ENCODE measurements around the gene HCK. TPM values are rescaled to one million over a fixed set of nuclear protein-coding genes. Genes with fewer than 3 reads are reported as not detected.

The HCK gene
- total RNA-seq, 1 experiment from 2014 or later = not detected

DNA sequence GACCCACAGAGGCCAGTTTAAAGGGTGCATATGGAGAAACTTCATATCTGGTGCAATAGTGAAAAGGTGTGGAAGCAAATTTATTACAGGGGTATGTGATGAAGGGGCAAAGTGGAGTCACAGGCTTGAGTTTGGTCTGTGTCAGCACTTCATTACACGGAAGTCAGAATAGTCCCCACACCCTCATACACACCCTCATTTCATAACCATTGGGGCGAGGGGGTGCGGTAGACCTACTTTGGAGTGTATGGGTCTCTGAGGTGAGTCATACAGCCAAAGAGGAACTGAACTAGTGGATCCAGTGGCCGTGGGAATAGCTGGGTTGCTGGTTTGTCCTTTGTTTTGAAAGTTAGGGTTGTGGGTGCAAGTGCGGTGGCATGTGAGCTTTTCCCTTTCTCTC lies 60.8 kb downstream of the HCK start:
- H3K4me1 ChIP-seq (replicated peaks; ENCODE audit: insufficient read depth) = peaks cover 9% of the 10 kb centered on the region
- ChIA-PET POLR2A (ENCODE audit: unreplicated experiment) (no interaction called here), CTCF (no interaction called here)
- no peak overlapping the region for H3K27ac ChIP-seq
- H3K4me2 ChIP-seq = no peak overlapping the region
- intact Hi-C loops (cut with micrococcal nuclease; ENCODE audit: unreplicated experiment) = no loop called here
- peaks cover 4% of the 10 kb centered on the region; the same call in 1 of the 2 replicates for H3K9me3 ChIP-seq (ENCODE audit: insufficient read depth, low read depth)
- DNase-seq = peak in 1 of 2 experiments; percentile 9
- peaks cover 4% of the 10 kb centered on the region; the same call in 1 of the 2 replicates for H3F3A ChIP-seq (ENCODE audit: insufficient read depth, low read depth)
- TF ChIP-seq, protein P1, sequence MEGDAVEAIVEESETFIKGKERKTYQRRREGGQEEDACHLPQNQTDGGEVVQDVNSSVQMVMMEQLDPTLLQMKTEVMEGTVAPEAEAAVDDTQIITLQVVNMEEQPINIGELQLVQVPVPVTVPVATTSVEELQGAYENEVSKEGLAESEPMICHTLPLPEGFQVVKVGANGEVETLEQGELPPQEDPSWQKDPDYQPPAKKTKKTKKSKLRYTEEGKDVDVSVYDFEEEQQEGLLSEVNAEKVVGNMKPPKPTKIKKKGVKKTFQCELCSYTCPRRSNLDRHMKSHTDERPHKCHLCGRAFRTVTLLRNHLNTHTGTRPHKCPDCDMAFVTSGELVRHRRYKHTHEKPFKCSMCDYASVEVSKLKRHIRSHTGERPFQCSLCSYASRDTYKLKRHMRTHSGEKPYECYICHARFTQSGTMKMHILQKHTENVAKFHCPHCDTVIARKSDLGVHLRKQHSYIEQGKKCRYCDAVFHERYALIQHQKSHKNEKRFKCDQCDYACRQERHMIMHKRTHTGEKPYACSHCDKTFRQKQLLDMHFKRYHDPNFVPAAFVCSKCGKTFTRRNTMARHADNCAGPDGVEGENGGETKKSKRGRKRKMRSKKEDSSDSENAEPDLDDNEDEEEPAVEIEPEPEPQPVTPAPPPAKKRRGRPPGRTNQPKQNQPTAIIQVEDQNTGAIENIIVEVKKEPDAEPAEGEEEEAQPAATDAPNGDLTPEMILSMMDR (conservative IDR thresholded peaks at IDR 0.05) = no peak
- H2AFZ ChIP-seq = no peak overlapping the region
- H3K79me2 ChIP-seq (ENCODE audit: low read depth) = peaks cover 72% of the 10 kb centered on the region
- no peaks in the 10 kb centered on the region for H3K27me3 ChIP-seq (ENCODE audit: insufficient read depth, low read depth)
- H4K20me1 ChIP-seq (ENCODE audit: insufficient read depth) = peaks cover 35% of the 10 kb centered on the region
- BruUV-seq (replicated peaks) = no TSS peak
- H3K9me2 ChIP-seq (ENCODE audit: insufficient read depth) = no peaks in the 10 kb centered on the region
- no peaks in the 10 kb centered on the region for H3K36me3 ChIP-seq (ENCODE audit: low read depth)
- no peak overlapping the region for H3K4me3 ChIP-seq

DNA sequence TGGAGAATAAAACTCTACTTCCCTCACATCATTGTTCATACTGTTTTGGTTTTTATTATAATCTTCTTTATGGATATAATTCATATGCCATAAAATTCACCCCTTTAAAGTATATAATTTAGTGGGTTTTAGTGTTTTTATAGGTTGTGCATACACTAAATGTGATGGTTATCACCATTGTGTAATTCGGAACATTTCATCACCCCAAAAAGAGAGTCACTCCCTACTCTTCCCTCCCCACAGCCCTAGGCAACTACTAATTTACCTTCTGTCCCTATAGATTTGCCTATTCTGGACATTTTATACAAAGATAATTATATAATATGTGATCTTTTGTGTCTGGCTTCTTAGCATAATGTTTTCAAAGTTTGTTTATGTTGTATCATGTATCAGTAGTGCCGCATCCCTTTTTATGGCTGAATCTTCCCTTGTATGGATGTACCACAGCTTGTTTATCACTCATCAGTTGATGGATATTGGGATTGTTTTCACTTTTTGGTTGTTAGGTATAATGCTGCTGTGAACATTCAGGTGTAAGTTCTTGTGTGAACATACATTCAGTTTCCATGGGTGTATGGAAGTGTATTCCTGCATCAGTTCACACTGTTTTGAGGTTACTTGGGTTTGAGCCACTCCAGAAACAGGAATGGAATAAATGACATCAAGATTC lies 61.7 kb downstream of the HCK start:
- POLR2A ChIA-PET (ENCODE audit: unreplicated experiment) = no interaction called here
- no TSS peak for BruUV-seq (replicated peaks)

DNA sequence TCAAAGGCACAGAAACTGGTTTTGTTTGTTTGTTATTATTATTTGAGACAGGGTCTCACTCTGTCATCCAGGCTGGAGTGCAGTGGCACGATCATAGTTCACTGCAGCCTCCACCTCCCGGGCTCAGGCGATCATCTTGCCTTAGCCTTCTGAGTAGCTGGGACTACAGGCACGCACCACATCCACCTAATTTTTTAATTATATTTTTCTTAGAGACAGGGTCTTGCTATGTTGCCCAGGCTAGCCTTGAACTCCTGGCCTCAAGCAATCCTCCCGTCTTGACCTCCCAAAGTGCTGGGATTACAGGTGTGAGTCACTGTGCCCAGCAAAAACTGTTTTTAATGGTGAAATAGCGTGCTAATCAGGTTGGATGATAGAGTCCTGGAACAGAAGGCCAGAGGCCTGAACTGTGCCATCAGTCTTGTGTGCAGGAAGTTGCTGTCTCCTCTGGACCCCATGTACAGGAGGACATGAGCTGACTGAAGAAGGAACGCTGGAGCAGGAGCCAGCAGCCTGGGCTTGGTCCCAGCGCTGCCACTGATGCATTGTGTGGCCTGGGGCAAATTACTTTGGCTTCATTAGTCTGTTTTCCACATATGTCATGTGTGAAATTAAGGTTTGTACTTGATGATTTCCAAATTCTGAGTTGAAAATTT lies 62.4 kb downstream of the HCK start:
- ChIA-PET POLR2A (ENCODE audit: unreplicated experiment) (no interaction called here), CTCF (no interaction called here)
- TF ChIP-seq, protein P1 (conservative IDR thresholded peaks at IDR 0.05) = no peak
- no peak for TF ChIP-seq EZH2 (IDR thresholded peaks at IDR 0.05; ENCODE audit: low read depth)
- Histone ChIP-seq H3K27me3 (ENCODE audit: insufficient read depth, low read depth) (no peaks in the 10 kb centered on the region), H4K20me1 (ENCODE audit: insufficient read depth) (peaks cover 38% of the 10 kb centered on the region), H3K9me2 (ENCODE audit: insufficient read depth) (no peaks in the 10 kb centered on the region), H3F3A (ENCODE audit: insufficient read depth, low read depth) (peaks cover 6% of the 10 kb centered on the region; the same call in 1 of the 2 replicates), H3K4me2 (no peak overlapping the region), H3K79me2 (ENCODE audit: low read depth) (peaks cover 79% of the 10 kb centered on the region), H3K9me3 (ENCODE audit: insufficient read depth, low read depth) (no peaks in the 10 kb centered on the region), H3K4me1 (replicated peaks; ENCODE audit: insufficient read depth) (peaks cover 9% of the 10 kb centered on the region), H2AFZ (no peak overlapping the region), H3K27ac (no peak overlapping the region), H3K4me3 (no peak overlapping the region), H3K36me3 (ENCODE audit: low read depth) (no peaks in the 10 kb centered on the region)
- BruUV-seq (replicated peaks) = no TSS peak
- no peak for DNase-seq
- intact Hi-C loops (cut with micrococcal nuclease; ENCODE audit: unreplicated experiment) = no loop called here

More for the DNA sequence above, 61.7 kb downstream of the HCK start:
- H2AFZ ChIP-seq = no peak overlapping the region
- H3K4me1 ChIP-seq (replicated peaks; ENCODE audit: insufficient read depth) = peaks cover 9% of the 10 kb centered on the region
- H4K20me1 ChIP-seq (ENCODE audit: insufficient read depth) = peaks cover 37% of the 10 kb centered on the region
- H3F3A ChIP-seq (ENCODE audit: insufficient read depth, low read depth) = peaks cover 6% of the 10 kb centered on the region; the same call in 1 of the 2 replicates
- TF ChIP-seq, protein P1 (conservative IDR thresholded peaks at IDR 0.05) = no peak
- TF ChIP-seq EZH2 (IDR thresholded peaks at IDR 0.05; ENCODE audit: low read depth) = no peak
- peaks cover 3% of the 10 kb centered on the region; the same call in 1 of the 2 replicates for H3K9me3 ChIP-seq (ENCODE audit: insufficient read depth, low read depth)
- H3K27me3 ChIP-seq (ENCODE audit: insufficient read depth, low read depth) = no peaks in the 10 kb centered on the region
- peaks cover 75% of the 10 kb centered on the region for H3K79me2 ChIP-seq (ENCODE audit: low read depth)
- no peak overlapping the region for H3K4me2 ChIP-seq
- intact Hi-C loops (cut with micrococcal nuclease; ENCODE audit: unreplicated experiment) = no loop called here
- H3K36me3 ChIP-seq (ENCODE audit: low read depth) = no peaks in the 10 kb centered on the region
- H3K9me2 ChIP-seq (ENCODE audit: insufficient read depth) = no peaks in the 10 kb centered on the region
- CTCF ChIA-PET = no interaction called here
- H3K4me3 ChIP-seq = no peak overlapping the region
- DNase-seq = no peak
- H3K27ac ChIP-seq = no peak overlapping the region
